Dedifferentiated amniotic fluid mesenchymal stem cell (primary cell): ENCODE data around the gene TSC1.
"Not testable (repeated sequence)": the region's sequence is repeated elsewhere in the genome, so short reads cannot be mapped to it uniquely, and the experiment has no call there.

Experiments
- DNase-seq: peaks from one replicate; pipeline ENCODE4 v3.0.0-alpha.2; 2016; ENCODE audit errors: extremely low spot score

TSC1 gene

GRCh38 chr9:132976571-132976970 is 32.2 kb upstream of the TSC1 start:
- DNase-seq, result no peak

- DNase-seq, result no peak
These were observed 31.5 kb upstream of the TSC1 start for GRCh38 chr9:132975961-132976360.

- DNase-seq, result no peak
These were observed 29.3 kb upstream of the TSC1 start for GRCh38 chr9:132973713-132974112.

- no peak for DNase-seq
These were observed 28.8 kb upstream of the TSC1 start for GRCh38 chr9:132973166-132973565.

- no peak for DNase-seq
These were observed 26.1 kb upstream of the TSC1 start for GRCh38 chr9:132970324-132971062.

GRCh38 chr9:132969783-132970182 is 25.4 kb upstream of the TSC1 start:
- no peak for DNase-seq

GRCh38 chr9:132967908-132968307 is 23.5 kb upstream of the TSC1 start:
- DNase-seq, result not testable (repeated sequence)

- no peak for DNase-seq
These were observed 21.1 kb upstream of the TSC1 start for GRCh38 chr9:132965478-132965877.

GRCh38 chr9:132961002-132961401 is 16.6 kb upstream of the TSC1 start:
- DNase-seq, result no peak

- DNase-seq, result no peak
These were observed 13.4 kb upstream of the TSC1 start for GRCh38 chr9:132957805-132958204.

GRCh38 chr9:132955768-132956167 is 11.4 kb upstream of the TSC1 start:
- no peak for DNase-seq

- DNase-seq, result no peak
These were observed 10.7 kb upstream of the TSC1 start for GRCh38 chr9:132955123-132955522.

GRCh38 chr9:132949709-132950108 is 5.3 kb upstream of the TSC1 start:
- no peak for DNase-seq

GRCh38 chr9:132948482-132949050 is 4.2 kb upstream of the TSC1 start:
- DNase-seq, result no peak

GRCh38 chr9:132947756-132948155 is 3.3 kb upstream of the TSC1 start:
- no peak for DNase-seq

GRCh38 chr9:132946631-132947295 is 2.3 kb upstream of the TSC1 start:
- DNase-seq, result no peak

- DNase-seq, result no peak
These were observed 1.8 kb upstream of the TSC1 start for GRCh38 chr9:132946211-132946610.

GRCh38 chr9:132945186-132946130 is 1.0 kb upstream of the TSC1 start:
- no peak for DNase-seq

GRCh38 chr9:132943651-132944293 is 644 bp downstream of the TSC1 start:
- no peak for DNase-seq

GRCh38 chr9:132942541-132943182 is 1.8 kb downstream of the TSC1 start:
- DNase-seq, result no peak

GRCh38 chr9:132939169-132939568 is 5.2 kb downstream of the TSC1 start:
- no peak for DNase-seq
